K562 (cell line): ENCODE results near the gene C4A. TPM values are rescaled to one million over a fixed set of nuclear protein-coding genes. Genes with fewer than 3 reads are reported as not detected.
A peak's percentile ranks its signal among the peaks of the same experiment; 100 is the strongest.

Source experiments
- BDP1 ChIP-seq: IDR thresholded peaks from 3 replicates; pipeline ENCODE4 v1.6.1; 2011; ENCODE audit not compliant: insufficient read length, insufficient read depth
- COPS2 ChIP-seq: fragments of 450-650 bp; conservative IDR thresholded peaks from 2 replicates; pipeline ENCODE4 v1.6.1; 2016; ENCODE audit warnings: mild to moderate bottlenecking, moderate library complexity
- FOXA1 ChIP-seq: fragments of 450-650 bp; IDR thresholded peaks from 2 replicates; pipeline ENCODE4 v1.6.1; 2016; ENCODE audit warnings: mild to moderate bottlenecking, borderline replicate concordance
- GATA2 ChIP-seq: sonication (generic); formaldehyde crosslinking; IDR thresholded peaks from 2 replicates; pipeline ENCODE4 v1.4.0; 2020; ENCODE audit warnings: mild to moderate bottlenecking, missing genetic modification reagents
- HCFC1 ChIP-seq: IDR thresholded peaks from 2 replicates; pipeline ENCODE4 v1.6.1; 2012; ENCODE audit warnings: low read depth, low read length, improper control_type of control experiment
- HIVEP1 ChIP-seq: fragments of 250-450 bp; sonication (Bioruptor Pico); IDR thresholded peaks from 2 replicates; pipeline ENCODE4 v1.4.0; 2020; ENCODE audit warnings: mild to moderate bottlenecking
- KLF1 ChIP-seq: fragments of 450-650 bp; IDR thresholded peaks from 2 replicates; pipeline ENCODE4 v1.6.1; 2016; ENCODE audit warnings: missing genetic modification characterization, missing compliant biosample characterization
- NCOR1 ChIP-seq: fragments of 450-650 bp; IDR thresholded peaks from 2 replicates; pipeline ENCODE4 v1.6.1; 2016; ENCODE audit warnings: mild to moderate bottlenecking, moderate library complexity
- NRF1 ChIP-seq, 2 experiments: fragments of 450-650 bp; IDR thresholded peaks in 1 of 2; conservative IDR thresholded peaks in 1 of 2; 2 replicates each; pipeline ENCODE4 v1.6.1; 2014; ENCODE audit warnings: mild to moderate bottlenecking in 2 of 2
- PHTF2 ChIP-seq: fragments of 250-450 bp; sonication (Bioruptor Pico); IDR thresholded peaks from 2 replicates; pipeline ENCODE4 v1.5.0; 2021; ENCODE audit warnings: mild to moderate bottlenecking
- PTBP1 ChIP-seq: fragments of 200-400 bp; formaldehyde crosslinking; IDR thresholded peaks from 2 replicates; pipeline ENCODE4 v1.6.1; 2017; ENCODE audit warnings: low read depth, low read length
- TBL1XR1 ChIP-seq, 2 experiments: IDR thresholded peaks; 2 replicates each; pipeline ENCODE4 v1.6.1; 2012; ENCODE audit warnings: improper control_type of control experiment in 2 of 2, low read length in 2 of 2, mild to moderate bottlenecking in 1 of 2
- ZNF146 ChIP-seq: IDR thresholded peaks from one replicate; pipeline ENCODE4 v1.6.1; 2018; ENCODE audit warnings: missing compliant biosample characterization; ENCODE audit not compliant: unreplicated experiment
- ZNF263 ChIP-seq: sonication (generic); formaldehyde crosslinking; IDR thresholded peaks from 2 replicates; pipeline ENCODE4 v1.8.0; 2022; ENCODE audit warnings: mild to moderate bottlenecking, missing genetic modification reagents, borderline replicate concordance
- ZNF408 ChIP-seq: fragments of 250-450 bp; sonication (Bioruptor Pico); IDR thresholded peaks from 2 replicates; pipeline ENCODE4 v1.4.0; 2020; ENCODE audit warnings: low read depth, mild to moderate bottlenecking, moderate library complexity
- polyA plus RNA-seq, 8 experiments: library from polyadenylated mRNA; depleted of rRNA in 4 of 8; stranded (reverse) in 5 of 8; unstranded in 3 of 8; fragments of >200 nt; fragmentation: Nextera tagmentation in 2 of 8; fragmentation: Illumina TruSeq in 1 of 8; extraction: Ambion mirVana in 2 of 8; extraction: Trizol in 1 of 8; gene quantifications; 2 replicates each; pipeline versions ENCODE4 v1.2.1 to v1.2.3, GENCODE V29; 2011 to 2014; ENCODE audit warnings: inconsistent platforms in 1 of 8, missing spikeins in 1 of 8
- total RNA-seq, 7 experiments: library from RNA; depleted of rRNA in 6 of 7; stranded (reverse); fragments of >200 nt in 6 of 7; fragmentation: Illumina TruSeq in 2 of 7; extraction: Trizol in 2 of 7; gene quantifications; 2 replicates each; pipeline versions ENCODE4 v1.2.1 to v1.2.3, GENCODE V29; 2011 to 2021; ENCODE audit warnings: low replicate concordance in 1 of 7
- TF ChIP-seq, protein P1 (sequence below): sonication (generic); formaldehyde crosslinking; IDR thresholded peaks from 2 replicates; pipeline ENCODE4 v1.4.0; 2020; ENCODE audit warnings: mild to moderate bottlenecking, missing genetic modification reagents
- TF ChIP-seq, protein P2 (sequence below): fragments of 250-450 bp; sonication (Bioruptor Pico); IDR thresholded peaks from 2 replicates; pipeline ENCODE4 v1.4.0; 2020; ENCODE audit warnings: mild to moderate bottlenecking, moderate library complexity
- TF ChIP-seq, protein P3 (sequence below): fragments of 250-450 bp; sonication (Bioruptor Pico); IDR thresholded peaks from 2 replicates; pipeline ENCODE4 v1.5.0; 2021
- TF ChIP-seq, protein P4 (sequence below): fragments of 450-650 bp; IDR thresholded peaks from 2 replicates; pipeline ENCODE4 v1.7.0; 2016; ENCODE audit warnings: borderline replicate concordance
- TF ChIP-seq, protein P5 (sequence below): fragments of 450-650 bp; IDR thresholded peaks from 2 replicates; pipeline ENCODE4 v1.6.1; 2016; ENCODE audit warnings: antibody characterized with exemption

C4A gene
- total and polyA plus RNA-seq, 9 of the 15 experiments (the other 6 are each of a cell fraction or from before 2014, with no cell fraction given), result 0.27 to 7.6 (median 5.0) TPM

DNA sequence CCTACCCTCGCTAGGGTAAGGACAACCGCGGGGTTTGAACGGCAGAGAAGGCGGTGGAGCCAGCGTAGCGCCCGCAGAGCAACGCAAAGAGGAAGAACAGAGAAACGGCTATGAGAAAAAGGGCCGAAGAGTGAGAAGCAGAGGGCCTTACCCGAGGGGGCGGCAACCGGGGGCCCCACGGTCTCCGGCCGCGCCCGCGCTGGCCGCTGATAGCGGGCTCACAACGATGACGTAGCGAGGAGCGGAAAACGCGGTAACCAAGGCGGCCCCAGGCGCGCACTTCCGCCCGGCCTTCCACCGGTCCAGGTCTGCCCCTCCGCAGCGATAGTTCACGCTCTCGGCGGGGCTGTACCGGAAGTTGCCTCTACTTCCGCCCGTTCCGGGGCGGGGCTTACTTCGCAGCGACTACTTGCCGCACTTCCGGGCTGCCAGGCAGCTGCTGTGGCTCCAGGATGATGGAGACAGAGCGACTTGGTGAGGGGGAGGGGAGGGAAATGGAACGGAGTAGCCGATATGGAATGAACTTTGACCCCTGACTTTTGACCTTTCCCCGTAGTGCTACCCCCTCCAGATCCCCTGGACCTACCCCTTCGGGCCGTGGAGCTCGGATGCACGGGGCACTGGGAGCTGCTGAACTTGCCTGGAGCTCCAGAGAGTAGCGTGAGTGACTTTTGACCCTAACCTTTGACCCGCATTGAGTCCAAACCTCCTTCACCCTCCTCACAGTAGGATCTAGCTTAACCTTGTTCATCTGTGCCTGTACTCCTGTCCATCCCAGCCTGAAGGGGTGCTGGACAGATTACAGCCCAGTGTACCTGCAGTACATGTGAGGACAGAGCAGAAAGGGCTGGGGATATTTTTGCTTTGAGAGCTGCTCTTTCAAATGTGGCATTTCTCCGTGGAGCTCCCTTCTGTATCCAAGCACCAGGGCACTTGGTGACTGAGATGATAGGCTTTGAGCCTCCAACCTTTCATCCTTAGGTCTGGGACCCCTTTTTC lies 22.8 kb upstream of the C4A start, which contains the start of the genes NELFE and SKIC2 (continued):
- TF ChIP-seq TBL1XR1 (IDR thresholded peaks at IDR 0.05; ENCODE audit: low read length in 2 of 2), result peak; percentile 78 to 92; a peak in 3 of 4 replicates
- peak; percentile 80 to 82 for TF ChIP-seq NRF1 (conservative IDR thresholded peaks at IDR 0.05 in 1 of 2, IDR thresholded peaks at IDR 0.05 in 1 of 2)
- TF ChIP-seq PTBP1, result no peak; the same call in 1 of the 2 replicates
- TF ChIP-seq FOXA1, result no peak
- no peak for TF ChIP-seq BDP1
- TF ChIP-seq, protein P1, sequence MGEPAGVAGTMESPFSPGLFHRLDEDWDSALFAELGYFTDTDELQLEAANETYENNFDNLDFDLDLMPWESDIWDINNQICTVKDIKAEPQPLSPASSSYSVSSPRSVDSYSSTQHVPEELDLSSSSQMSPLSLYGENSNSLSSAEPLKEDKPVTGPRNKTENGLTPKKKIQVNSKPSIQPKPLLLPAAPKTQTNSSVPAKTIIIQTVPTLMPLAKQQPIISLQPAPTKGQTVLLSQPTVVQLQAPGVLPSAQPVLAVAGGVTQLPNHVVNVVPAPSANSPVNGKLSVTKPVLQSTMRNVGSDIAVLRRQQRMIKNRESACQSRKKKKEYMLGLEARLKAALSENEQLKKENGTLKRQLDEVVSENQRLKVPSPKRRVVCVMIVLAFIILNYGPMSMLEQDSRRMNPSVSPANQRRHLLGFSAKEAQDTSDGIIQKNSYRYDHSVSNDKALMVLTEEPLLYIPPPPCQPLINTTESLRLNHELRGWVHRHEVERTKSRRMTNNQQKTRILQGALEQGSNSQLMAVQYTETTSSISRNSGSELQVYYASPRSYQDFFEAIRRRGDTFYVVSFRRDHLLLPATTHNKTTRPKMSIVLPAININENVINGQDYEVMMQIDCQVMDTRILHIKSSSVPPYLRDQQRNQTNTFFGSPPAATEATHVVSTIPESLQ (CRISPR knock-in tag), result no peak
- no peak for TF ChIP-seq ZNF408 (CRISPR knock-in tag)
- TF ChIP-seq HIVEP1, result peak; percentile 91
- TF ChIP-seq NCOR1, result peak; percentile 62
- TF ChIP-seq GATA2 (CRISPR knock-in tag), result peak; percentile 38; the same call in 1 of the 2 replicates
- TF ChIP-seq PHTF2 (CRISPR knock-in tag), result 0 out of 2 replicates have a peak, but pooled peaks have one; percentile 49
- TF ChIP-seq KLF1 (tag), result peak; percentile 96; the same call in 1 of the 2 replicates
- TF ChIP-seq, protein P2, sequence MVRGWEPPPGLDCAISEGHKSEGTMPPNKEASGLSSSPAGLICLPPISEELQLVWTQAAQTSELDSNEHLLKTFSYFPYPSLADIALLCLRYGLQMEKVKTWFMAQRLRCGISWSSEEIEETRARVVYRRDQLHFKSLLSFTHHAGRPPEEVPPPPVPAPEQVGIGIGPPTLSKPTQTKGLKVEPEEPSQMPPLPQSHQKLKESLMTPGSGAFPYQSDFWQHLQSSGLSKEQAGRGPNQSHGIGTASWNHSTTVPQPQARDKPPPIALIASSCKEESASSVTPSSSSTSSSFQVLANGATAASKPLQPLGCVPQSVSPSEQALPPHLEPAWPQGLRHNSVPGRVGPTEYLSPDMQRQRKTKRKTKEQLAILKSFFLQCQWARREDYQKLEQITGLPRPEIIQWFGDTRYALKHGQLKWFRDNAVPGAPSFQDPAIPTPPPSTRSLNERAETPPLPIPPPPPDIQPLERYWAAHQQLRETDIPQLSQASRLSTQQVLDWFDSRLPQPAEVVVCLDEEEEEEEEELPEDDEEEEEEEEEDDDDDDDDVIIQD (CRISPR knock-in tag), result peak; percentile 90
- TF ChIP-seq, protein P3, sequence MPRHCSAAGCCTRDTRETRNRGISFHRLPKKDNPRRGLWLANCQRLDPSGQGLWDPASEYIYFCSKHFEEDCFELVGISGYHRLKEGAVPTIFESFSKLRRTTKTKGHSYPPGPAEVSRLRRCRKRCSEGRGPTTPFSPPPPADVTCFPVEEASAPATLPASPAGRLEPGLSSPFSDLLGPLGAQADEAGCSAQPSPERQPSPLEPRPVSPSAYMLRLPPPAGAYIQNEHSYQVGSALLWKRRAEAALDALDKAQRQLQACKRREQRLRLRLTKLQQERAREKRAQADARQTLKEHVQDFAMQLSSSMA (CRISPR knock-in tag), result 0 out of 2 replicates have a peak, but pooled peaks have one; percentile 83
- TF ChIP-seq HCFC1, result peak; percentile 95
- no peak for TF ChIP-seq COPS2
- TF ChIP-seq, protein P4, sequence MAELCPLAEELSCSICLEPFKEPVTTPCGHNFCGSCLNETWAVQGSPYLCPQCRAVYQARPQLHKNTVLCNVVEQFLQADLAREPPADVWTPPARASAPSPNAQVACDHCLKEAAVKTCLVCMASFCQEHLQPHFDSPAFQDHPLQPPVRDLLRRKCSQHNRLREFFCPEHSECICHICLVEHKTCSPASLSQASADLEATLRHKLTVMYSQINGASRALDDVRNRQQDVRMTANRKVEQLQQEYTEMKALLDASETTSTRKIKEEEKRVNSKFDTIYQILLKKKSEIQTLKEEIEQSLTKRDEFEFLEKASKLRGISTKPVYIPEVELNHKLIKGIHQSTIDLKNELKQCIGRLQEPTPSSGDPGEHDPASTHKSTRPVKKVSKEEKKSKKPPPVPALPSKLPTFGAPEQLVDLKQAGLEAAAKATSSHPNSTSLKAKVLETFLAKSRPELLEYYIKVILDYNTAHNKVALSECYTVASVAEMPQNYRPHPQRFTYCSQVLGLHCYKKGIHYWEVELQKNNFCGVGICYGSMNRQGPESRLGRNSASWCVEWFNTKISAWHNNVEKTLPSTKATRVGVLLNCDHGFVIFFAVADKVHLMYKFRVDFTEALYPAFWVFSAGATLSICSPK, result 0 out of 2 replicates have a peak, but pooled peaks have one; percentile 60
- no peak; the same call in 1 of the 2 replicates for TF ChIP-seq ZNF263
- TF ChIP-seq, protein P5, sequence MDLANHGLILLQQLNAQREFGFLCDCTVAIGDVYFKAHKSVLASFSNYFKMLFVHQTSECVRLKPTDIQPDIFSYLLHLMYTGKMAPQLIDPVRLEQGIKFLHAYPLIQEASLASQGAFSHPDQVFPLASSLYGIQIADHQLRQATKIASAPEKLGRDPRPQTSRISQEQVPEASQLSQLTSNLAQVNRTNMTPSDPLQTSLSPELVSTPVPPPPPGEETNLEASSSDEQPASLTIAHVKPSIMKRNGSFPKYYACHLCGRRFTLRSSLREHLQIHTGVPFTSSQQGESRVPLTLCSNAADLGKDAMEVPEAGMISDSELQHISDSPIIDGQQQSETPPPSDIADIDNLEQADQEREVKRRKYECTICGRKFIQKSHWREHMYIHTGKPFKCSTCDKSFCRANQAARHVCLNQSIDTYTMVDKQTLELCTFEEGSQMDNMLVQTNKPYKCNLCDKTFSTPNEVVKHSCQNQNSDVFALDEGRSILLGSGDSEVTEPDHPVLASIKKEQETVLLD, result no peak; the same call in 1 of the 2 replicates
- TF ChIP-seq ZNF146 (CRISPR knock-in tag), result no peak
